HUDEP-2 (cell line): ENCODE measurements around the gene KPNA4.
"Not testable (repeated sequence)": the region's sequence is repeated elsewhere in the genome, so short reads cannot be mapped to it uniquely, and the experiment has no call there.

Experiments
- DNase-seq, 76 experiments: peaks; one replicate each; lab custom pipeline; 2025; ENCODE audit not compliant: unreplicated experiment in 76 of 76; lab: John Stamatoyannopoulos, UW

Gene KPNA4

GRCh38 chr3:160565442-160566403, at the start of gene KPNA4:
TSS of gene KPNA4 (minus strand) at chr3:160565571. CDS start at chr3:160565282, 289 bp downstream.
- DNase-seq: peak in 75 of 76 experiments; percentile 62 to 97 (median 93)

DNA sequence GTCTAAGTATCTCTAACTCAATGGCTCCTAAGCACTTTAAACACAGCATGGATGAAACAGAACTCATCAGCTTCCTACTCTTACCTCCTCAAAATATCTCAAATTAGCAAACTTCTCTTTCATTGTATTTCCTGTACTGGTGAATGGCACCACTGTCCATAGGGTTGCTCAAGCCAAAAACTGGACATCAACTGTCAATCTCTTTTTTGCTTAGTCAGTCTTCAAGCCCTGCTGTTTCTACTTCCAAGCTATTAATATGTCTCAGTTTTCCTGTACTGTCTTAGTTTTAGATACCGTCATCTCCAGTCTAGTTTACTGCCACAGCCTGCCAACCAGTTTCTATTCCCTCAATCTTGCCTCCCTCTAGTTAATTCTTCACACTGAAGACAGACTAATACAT, 48.3 kb upstream of the KPNA4 start:
- DNase-seq: no peak

GRCh38 chr3:160612386-160613075, 47.2 kb upstream of the KPNA4 start:
- DNase-seq: no peak

- no peak for DNase-seq
Measured at GRCh38 chr3:160611141-160611540, 45.8 kb upstream of the KPNA4 start.

- DNase-seq: no peak
Measured at GRCh38 chr3:160608870-160609269, 43.5 kb upstream of the KPNA4 start.

- no peak for DNase-seq
Measured at GRCh38 chr3:160607826-160608225, 42.5 kb upstream of the KPNA4 start.

GRCh38 chr3:160605315-160605714, 39.9 kb upstream of the KPNA4 start:
- DNase-seq: no peak

DNA sequence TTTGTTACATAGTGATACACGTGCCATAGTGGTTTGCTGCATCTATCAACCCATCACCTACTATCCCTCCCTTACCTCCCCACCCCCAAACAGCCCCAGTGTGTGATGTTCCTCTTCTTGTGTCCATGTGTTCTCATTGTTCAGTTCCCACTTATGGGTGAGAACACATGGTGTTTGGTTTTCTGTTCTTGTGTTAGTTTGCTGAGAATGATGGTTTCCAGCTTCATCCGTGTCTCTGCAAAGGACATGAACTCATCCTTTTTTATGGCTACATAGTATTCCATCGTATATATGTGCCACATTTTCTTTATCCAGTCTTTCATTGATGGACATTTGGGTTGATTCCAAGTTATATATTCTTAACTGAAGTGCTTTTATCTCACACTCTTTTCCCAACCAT, 38.5 kb upstream of the KPNA4 start:
- not testable (repeated sequence) for DNase-seq

GRCh38 chr3:160602259-160602658, 36.9 kb upstream of the KPNA4 start:
- no peak for DNase-seq

DNA sequence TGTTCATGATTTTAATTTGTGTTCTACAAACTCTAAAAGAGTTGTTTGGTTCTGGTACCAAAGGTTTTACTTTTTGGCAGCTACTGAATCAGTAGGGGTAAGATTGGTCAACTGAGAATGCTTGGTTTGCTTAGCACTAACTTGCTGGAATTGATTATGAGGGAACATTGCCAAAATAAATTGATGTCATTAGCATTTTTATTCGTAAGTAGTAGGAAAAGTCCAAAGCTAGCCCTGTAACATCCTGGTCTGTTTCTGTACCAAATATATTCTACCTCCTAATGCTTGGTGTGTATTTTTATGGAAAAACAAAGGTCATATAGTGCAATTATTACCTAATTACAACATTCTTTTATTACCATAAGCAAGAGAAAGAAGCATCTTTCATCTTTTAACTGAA, 35.9 kb upstream of the KPNA4 start:
- DNase-seq: no peak

GRCh38 chr3:160598865-160599264, 33.5 kb upstream of the KPNA4 start:
- no peak for DNase-seq

GRCh38 chr3:160588023-160588422, 22.7 kb upstream of the KPNA4 start:
- DNase-seq: no peak

GRCh38 chr3:160587105-160587504, 21.7 kb upstream of the KPNA4 start:
- no peak for DNase-seq

- no peak for DNase-seq
Measured at GRCh38 chr3:160586679-160587078, 21.3 kb upstream of the KPNA4 start.

- DNase-seq: no peak
Measured at GRCh38 chr3:160583451-160583850, 18.1 kb upstream of the KPNA4 start.

- DNase-seq: no peak
Measured at GRCh38 chr3:160580938-160581337, 15.6 kb upstream of the KPNA4 start.

GRCh38 chr3:160577556-160578195, 12.3 kb upstream of the KPNA4 start:
- DNase-seq: peak in 2 of 76 experiments; percentile 6 to 7

GRCh38 chr3:160577093-160577492, 11.7 kb upstream of the KPNA4 start:
- DNase-seq: no peak

- no peak for DNase-seq
Measured at GRCh38 chr3:160576621-160577020, 11.2 kb upstream of the KPNA4 start.

GRCh38 chr3:160575589-160575988, 10.2 kb upstream of the KPNA4 start:
- no peak for DNase-seq

DNA sequence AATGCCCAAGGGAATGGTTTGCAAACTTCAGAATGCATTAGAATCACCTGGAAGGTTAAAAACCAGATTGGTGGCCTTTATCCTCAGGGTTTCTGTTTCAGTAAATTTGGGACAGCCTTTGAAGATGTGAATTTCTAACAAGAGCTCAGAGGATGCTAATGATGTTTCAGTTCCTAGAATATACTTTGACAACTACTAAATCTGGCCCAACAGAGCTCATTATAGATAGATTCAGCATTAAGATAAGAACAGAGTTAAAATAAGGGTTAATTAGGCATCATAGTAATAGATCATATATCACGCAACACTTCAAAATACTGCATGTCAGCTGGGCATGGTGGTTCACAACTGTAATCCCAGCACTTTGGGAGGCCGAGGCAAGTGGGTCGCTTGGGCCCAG, 9.3 kb upstream of the KPNA4 start:
- DNase-seq: no peak
